ENCODE measurements around the gene NPC1L1.

Gene NPC1L1, protein sequence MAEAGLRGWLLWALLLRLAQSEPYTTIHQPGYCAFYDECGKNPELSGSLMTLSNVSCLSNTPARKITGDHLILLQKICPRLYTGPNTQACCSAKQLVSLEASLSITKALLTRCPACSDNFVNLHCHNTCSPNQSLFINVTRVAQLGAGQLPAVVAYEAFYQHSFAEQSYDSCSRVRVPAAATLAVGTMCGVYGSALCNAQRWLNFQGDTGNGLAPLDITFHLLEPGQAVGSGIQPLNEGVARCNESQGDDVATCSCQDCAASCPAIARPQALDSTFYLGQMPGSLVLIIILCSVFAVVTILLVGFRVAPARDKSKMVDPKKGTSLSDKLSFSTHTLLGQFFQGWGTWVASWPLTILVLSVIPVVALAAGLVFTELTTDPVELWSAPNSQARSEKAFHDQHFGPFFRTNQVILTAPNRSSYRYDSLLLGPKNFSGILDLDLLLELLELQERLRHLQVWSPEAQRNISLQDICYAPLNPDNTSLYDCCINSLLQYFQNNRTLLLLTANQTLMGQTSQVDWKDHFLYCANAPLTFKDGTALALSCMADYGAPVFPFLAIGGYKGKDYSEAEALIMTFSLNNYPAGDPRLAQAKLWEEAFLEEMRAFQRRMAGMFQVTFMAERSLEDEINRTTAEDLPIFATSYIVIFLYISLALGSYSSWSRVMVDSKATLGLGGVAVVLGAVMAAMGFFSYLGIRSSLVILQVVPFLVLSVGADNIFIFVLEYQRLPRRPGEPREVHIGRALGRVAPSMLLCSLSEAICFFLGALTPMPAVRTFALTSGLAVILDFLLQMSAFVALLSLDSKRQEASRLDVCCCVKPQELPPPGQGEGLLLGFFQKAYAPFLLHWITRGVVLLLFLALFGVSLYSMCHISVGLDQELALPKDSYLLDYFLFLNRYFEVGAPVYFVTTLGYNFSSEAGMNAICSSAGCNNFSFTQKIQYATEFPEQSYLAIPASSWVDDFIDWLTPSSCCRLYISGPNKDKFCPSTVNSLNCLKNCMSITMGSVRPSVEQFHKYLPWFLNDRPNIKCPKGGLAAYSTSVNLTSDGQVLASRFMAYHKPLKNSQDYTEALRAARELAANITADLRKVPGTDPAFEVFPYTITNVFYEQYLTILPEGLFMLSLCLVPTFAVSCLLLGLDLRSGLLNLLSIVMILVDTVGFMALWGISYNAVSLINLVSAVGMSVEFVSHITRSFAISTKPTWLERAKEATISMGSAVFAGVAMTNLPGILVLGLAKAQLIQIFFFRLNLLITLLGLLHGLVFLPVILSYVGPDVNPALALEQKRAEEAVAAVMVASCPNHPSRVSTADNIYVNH (N-terminal part only)

DNA sequence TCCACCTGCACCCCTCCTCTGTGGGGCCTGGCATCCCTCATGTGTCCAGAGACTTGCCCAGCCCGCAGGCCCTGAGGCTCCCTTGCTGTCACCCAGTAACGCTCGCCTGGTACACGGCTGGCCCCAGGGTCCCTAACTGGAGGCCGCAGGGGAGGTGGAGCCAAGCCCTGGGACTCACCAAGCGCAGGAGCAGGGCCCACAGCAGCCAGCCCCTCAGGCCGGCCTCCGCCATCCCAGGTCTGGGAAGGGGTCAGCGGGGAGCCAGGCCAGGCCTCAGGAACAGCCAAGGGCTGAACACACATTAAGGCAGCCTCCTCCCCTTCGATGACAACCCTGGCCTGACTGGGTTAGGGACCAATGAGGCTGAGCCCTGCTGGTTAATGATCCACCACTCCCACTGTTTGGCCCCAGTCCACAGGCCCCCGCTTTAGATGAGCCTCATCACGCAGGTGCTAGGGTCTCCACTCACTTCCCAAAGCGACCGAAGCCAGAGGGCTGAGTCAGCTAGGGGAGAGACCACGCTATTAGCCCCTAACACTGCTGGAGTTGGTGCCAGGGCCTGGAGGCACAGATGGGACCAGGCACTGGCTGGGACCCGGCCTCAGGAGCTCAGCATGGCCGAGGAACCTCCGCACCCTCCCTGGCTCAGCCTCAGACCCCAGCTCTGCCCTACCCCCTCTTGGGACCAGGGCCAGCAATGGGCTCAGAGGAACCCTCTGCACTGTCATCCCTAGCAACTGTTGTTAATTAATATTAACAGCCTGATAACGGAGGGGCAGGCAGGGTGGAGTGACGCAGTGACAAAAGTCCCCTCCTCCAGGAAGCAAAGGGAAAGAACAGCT is at the start of gene NPC1L1:
Gene NPC1L1, minus strand, starts transcription at position 303 of the 842 bp plus-strand sequence. Its CDS starts 71 bp downstream, at position 232.
- no peak within 1 kb of the TSS for H3K4me3 ChIP-seq (ENCODE audit: low read depth, low read length)
- TF ChIP-seq, protein P1, sequence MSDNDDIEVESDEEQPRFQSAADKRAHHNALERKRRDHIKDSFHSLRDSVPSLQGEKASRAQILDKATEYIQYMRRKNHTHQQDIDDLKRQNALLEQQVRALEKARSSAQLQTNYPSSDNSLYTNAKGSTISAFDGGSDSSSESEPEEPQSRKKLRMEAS (IDR thresholded peaks at IDR 0.05; ENCODE audit: low read depth, low read length) = no peak
- TF ChIP-seq POLR2A (IDR thresholded peaks at IDR 0.05; ENCODE audit: extremely low read depth, insufficient read length) = no peak
- TF ChIP-seq, protein P2, sequence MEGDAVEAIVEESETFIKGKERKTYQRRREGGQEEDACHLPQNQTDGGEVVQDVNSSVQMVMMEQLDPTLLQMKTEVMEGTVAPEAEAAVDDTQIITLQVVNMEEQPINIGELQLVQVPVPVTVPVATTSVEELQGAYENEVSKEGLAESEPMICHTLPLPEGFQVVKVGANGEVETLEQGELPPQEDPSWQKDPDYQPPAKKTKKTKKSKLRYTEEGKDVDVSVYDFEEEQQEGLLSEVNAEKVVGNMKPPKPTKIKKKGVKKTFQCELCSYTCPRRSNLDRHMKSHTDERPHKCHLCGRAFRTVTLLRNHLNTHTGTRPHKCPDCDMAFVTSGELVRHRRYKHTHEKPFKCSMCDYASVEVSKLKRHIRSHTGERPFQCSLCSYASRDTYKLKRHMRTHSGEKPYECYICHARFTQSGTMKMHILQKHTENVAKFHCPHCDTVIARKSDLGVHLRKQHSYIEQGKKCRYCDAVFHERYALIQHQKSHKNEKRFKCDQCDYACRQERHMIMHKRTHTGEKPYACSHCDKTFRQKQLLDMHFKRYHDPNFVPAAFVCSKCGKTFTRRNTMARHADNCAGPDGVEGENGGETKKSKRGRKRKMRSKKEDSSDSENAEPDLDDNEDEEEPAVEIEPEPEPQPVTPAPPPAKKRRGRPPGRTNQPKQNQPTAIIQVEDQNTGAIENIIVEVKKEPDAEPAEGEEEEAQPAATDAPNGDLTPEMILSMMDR (IDR thresholded peaks at IDR 0.05; ENCODE audit: low read depth, low read length) = no peak
- TF ChIP-seq MYC (IDR thresholded peaks at IDR 0.05; ENCODE audit: low read depth, low read length) = no peak
- no peak for DNase-seq (ENCODE audit: low read depth)

DNA sequence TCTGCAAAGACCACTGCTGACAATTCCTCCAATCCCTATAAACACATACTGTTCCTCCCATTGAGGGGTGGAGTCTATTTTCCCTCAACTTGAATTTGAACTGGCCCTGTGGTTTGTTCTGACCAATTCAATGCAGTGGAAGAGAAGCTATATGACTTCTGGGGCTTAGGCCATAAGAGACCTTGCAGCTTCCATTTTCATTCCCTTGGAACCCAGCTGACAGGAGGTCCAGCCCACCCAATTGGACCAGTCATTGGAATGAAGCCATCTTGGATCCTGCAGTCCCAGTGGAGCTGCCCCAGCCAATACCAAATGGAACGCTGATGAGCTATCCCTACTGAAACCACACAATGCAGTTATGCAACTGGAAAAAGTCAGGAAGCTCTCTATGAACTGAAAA is 49.8 kb upstream of the NPC1L1 start:
- no peak overlapping the region for H3K4me3 ChIP-seq (ENCODE audit: low read depth, low read length)
- TF ChIP-seq, protein P1 (IDR thresholded peaks at IDR 0.05; ENCODE audit: low read depth, low read length) = no peak
- DNase-seq (ENCODE audit: low read depth) = no peak

DNA sequence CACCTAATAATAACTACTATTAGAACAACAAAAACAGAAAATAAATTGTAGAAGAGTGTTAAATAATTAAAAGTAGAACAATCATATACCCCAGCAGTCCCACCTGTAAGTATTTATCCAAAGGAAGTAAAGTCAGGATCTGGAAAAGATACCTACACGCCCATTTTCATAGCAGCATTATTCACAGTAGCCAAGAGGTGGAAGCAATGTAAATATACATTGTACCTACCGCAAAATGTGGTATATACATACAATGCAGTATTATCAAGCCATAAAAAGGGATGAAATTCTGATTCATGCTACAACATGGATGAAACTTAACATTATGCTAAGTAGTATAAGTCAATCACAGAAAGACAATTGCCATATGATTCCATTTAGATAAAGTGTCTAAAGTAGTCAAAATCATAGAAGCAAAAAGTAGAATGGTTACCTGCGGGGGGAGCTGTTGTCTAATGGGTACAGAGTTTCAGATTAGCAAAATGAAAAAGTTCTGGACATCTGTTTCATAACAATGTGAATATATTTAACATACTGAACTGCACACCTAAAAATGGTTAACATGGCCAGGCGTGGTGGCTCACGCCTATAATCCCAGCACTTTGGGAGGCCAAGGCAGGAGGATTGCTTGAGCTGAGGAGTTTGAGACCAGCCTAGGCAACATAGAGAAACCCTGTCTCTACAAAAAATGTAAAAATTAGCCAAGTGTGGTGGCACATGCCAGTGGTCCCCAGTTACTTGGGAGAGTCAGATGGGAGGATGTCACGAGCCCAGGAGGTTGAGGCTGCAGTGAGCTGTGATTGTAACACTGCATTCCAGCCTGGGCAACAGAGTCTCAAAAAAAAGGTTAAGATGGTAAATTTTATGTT is 46.9 kb upstream of the NPC1L1 start:
- TF ChIP-seq MYC (IDR thresholded peaks at IDR 0.05; ENCODE audit: low read depth, low read length) = no peak
- TF ChIP-seq, protein P2 (IDR thresholded peaks at IDR 0.05; ENCODE audit: low read depth, low read length) = peak; percentile 73
- DNase-seq (ENCODE audit: low read depth) = peak; percentile 83
- H3K4me3 ChIP-seq (ENCODE audit: low read depth, low read length) = no peak overlapping the region

DNA sequence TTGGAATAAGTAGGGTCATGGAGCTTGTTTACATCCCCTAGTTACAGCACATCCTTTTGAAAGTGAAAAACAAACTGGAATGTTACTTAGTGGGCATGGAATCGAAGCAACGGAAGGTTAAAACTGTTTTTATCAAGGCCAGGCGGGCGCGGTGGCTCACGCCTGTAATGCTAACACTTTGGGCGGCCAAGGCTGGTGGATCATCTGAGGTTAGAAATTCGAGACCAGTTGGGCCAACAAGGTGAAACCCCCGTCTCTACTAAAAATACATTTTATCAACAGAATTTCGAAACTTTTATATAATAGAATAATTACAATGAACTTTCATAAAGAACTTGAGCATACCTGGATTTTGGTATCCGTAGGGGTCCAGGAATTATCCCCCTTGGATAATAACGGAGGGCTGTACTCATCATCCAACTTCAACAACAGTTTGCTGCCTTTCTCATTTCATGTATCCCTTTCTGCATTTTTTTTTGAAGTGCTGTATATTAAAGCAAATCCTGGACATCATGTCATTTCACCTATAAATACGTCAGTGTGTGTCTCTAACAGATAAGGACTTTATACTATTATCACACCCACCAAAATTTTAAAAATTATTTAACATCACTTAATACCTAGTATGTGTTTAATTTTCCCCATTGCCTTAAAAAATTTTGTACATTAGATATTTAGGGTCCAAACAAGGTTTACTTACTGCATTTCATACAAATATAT is 42.2 kb upstream of the NPC1L1 start:
- DNase-seq (ENCODE audit: low read depth) = peak; percentile 12
- TF ChIP-seq, protein P1 (IDR thresholded peaks at IDR 0.05; ENCODE audit: low read depth, low read length) = no peak
- TF ChIP-seq, protein P2 (IDR thresholded peaks at IDR 0.05; ENCODE audit: low read depth, low read length) = no peak
- TF ChIP-seq MYC (IDR thresholded peaks at IDR 0.05; ENCODE audit: low read depth, low read length) (no peak), POLR2A (IDR thresholded peaks at IDR 0.05; ENCODE audit: extremely low read depth, insufficient read length) (no peak)
- peak overlapping the region; percentile 89 for H3K4me3 ChIP-seq (ENCODE audit: low read depth, low read length)
